Measurements from ENCODE around the gene IL12B. TPM values are rescaled to one million over a fixed set of nuclear protein-coding genes. Genes with fewer than 3 reads are reported as not detected.

IL12B gene
- total RNA-seq, 1 experiment from 2014 or later: not detected

GRCh38 chr5:159310511-159310910 is 19.8 kb downstream of the IL12B start:
- ChIA-PET POLR2A (no interaction called here), CTCF (no interaction called here)
- Histone ChIP-seq H3K27ac (ENCODE audit: low read length) (no peak overlapping the region), H3K4me3 (ENCODE audit: low read depth in 2 of 2, low read length in 2 of 2) (no peak overlapping the region), H3K36me3 (ENCODE audit: control insufficient read depth, insufficient read depth, low read length) (no peaks in the 10 kb centered on the region), H3K27me3 (ENCODE audit: control insufficient read depth, insufficient read depth, low read length) (peaks cover 22% of the 10 kb centered on the region), H3K9me3 (ENCODE audit: control insufficient read depth, insufficient read depth, low read depth, low read length) (no peaks in the 10 kb centered on the region), H3K4me1 (ENCODE audit: control insufficient read depth, insufficient read depth, low read length) (no peaks in the 10 kb centered on the region)
- ATAC-seq: no peak
- in situ Hi-C loops (cut with HindIII; ENCODE audit: low pct_unique_long_range_greater_than_20kb, low sequenced_read_pairs): no loop called here
- no peak for DNase-seq (ENCODE audit: low read depth, low spot score)
- BruUV-seq (replicated peaks): no TSS peak
- intact Hi-C loops (cut with micrococcal nuclease; ENCODE audit: unreplicated experiment): no loop called here
- TF ChIP-seq POLR2AphosphoS5 (IDR thresholded peaks at IDR 0.05; ENCODE audit: low read depth, low read length): no peak
- TF ChIP-seq REST (IDR thresholded peaks at IDR 0.05; ENCODE audit: insufficient read depth in 1 of 2, low read depth in 2 of 2, low read length in 1 of 2): no peak
- no peak for TF ChIP-seq CTCF (IDR thresholded peaks at IDR 0.05)

DNA sequence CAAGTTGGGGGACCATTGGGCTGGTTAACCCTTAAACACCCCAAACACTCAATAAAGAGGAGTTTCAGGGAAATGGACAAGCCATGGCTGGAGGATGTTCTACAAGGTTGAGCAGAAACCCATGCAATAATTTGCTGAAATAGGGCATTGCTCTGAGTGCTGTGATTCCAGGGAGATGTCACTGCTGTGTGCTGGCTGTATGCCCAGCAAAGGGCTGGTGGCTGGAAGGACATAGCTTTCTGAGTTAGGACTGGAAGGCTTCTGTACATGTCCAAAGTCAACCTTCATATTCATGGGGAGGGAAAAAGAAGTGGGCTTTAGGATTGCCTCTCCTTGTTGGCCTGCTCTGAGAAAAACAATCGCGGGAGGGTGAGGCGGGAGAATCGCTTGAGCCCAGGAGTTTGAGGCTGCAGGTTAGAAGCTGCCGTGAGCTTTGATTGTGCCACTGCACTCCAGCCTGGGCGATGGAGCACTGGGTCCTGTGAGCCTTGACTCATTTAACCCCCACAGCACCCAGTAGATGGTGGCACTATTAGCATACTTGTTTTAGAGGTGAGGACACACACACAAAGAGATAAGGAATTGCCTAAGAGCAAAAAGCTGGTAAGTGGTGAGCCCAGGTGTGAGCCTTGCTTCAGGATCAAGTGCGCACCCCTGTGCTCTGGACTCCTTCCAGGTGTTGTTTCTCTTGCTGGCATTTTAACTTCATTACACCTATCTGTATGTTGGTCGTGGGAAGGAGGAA is 20.4 kb downstream of the IL12B start:
- no TSS peak for BruUV-seq (replicated peaks)
- H3K27ac ChIP-seq (ENCODE audit: low read length): no peak overlapping the region
- ChIA-PET CTCF (no interaction called here), POLR2A (no interaction called here)
- no peaks in the 10 kb centered on the region for H3K4me1 ChIP-seq (ENCODE audit: control insufficient read depth, insufficient read depth, low read length)
- H3K36me3 ChIP-seq (ENCODE audit: control insufficient read depth, insufficient read depth, low read length): no peaks in the 10 kb centered on the region
- H3K9me3 ChIP-seq (ENCODE audit: control insufficient read depth, insufficient read depth, low read depth, low read length): no peaks in the 10 kb centered on the region
- DNase-seq (ENCODE audit: low read depth, low spot score) (no peak), ATAC-seq (no peak)
- in situ Hi-C loops (cut with HindIII; ENCODE audit: low pct_unique_long_range_greater_than_20kb, low sequenced_read_pairs) (no loop called here), intact Hi-C loops (cut with micrococcal nuclease; ENCODE audit: unreplicated experiment) (no loop called here)
- peaks cover 22% of the 10 kb centered on the region for H3K27me3 ChIP-seq (ENCODE audit: control insufficient read depth, insufficient read depth, low read length)
- no peak overlapping the region for H3K4me3 ChIP-seq (ENCODE audit: low read depth in 2 of 2, low read length in 2 of 2)
- TF ChIP-seq TCF7L2 (IDR thresholded peaks at IDR 0.05; ENCODE audit: low read depth, low read length): no peak
- no peak for TF ChIP-seq SIN3A (IDR thresholded peaks at IDR 0.05; ENCODE audit: borderline replicate concordance, insufficient read depth, low read depth, low read length)
- no peak for TF ChIP-seq POLR2AphosphoS5 (IDR thresholded peaks at IDR 0.05; ENCODE audit: low read depth, low read length)
- no peak for TF ChIP-seq CTCF (IDR thresholded peaks at IDR 0.05)

Data from Panc1 (cell line).